OCI-LY1 (cell line): ENCODE measurements around the gene LZTR1.

ENCODE experiments used
- H2AFZ ChIP-seq: fragments of 200-600 bp; sonication (generic), shearing (Covaris generic); 2 replicates; pipeline ENCODE4 v1.6.0; 2014; ENCODE audit warnings: antibody characterized with exemption, mild to moderate bottlenecking, low read length
- H3F3A ChIP-seq: fragments of 200-600 bp; sonication (generic), shearing (Covaris generic); 2 replicates; pipeline ENCODE4 v1.6.0; 2014; ENCODE audit warnings: mild to moderate bottlenecking, antibody characterized with exemption, low read length, moderate library complexity; ENCODE audit not compliant: insufficient read depth
- H3K27ac ChIP-seq: fragments of 200-600 bp; sonication (generic); 2 replicates; pipeline ENCODE4 v1.5.1; 2014; ENCODE audit warnings: low read length, mixed run types, mild to moderate bottlenecking, low read depth; ENCODE audit not compliant: poor library complexity, severe bottlenecking
- H3K27me3 ChIP-seq: fragments of 200-600 bp; sonication (generic); 2 replicates; pipeline ENCODE4 v1.6.0; 2014; ENCODE audit warnings: antibody characterized with exemption, mild to moderate bottlenecking, low read length, moderate library complexity; ENCODE audit not compliant: insufficient read depth
- H3K36me3 ChIP-seq: fragments of 200-600 bp; sonication (generic); 2 replicates; pipeline ENCODE4 v1.6.1; 2014; ENCODE audit warnings: mild to moderate bottlenecking, antibody characterized with exemption, low read length, moderate library complexity, mixed read lengths; ENCODE audit not compliant: insufficient read depth
- H3K4me1 ChIP-seq: fragments of 200-600 bp; sonication (generic); 2 replicates; pipeline ENCODE4 v1.5.1; 2014; ENCODE audit warnings: mild to moderate bottlenecking, low read length, moderate library complexity; ENCODE audit not compliant: insufficient read depth, severe bottlenecking
- H3K4me2 ChIP-seq: fragments of 200-600 bp; sonication (generic), shearing (Covaris generic); 2 replicates; pipeline ENCODE4 v1.6.1; 2014; ENCODE audit warnings: low read length
- H3K4me3 ChIP-seq: fragments of 200-600 bp; sonication (generic); 2 replicates; pipeline ENCODE4 v1.5.1; 2014; ENCODE audit warnings: low read length, low read depth, mild to moderate bottlenecking, mixed read lengths; ENCODE audit not compliant: poor library complexity, severe bottlenecking
- H3K79me2 ChIP-seq: fragments of 200-600 bp; shearing (Covaris generic); 2 replicates; pipeline ENCODE4 v1.6.1; 2016; ENCODE audit warnings: mixed run types, low read length, mixed read lengths; ENCODE audit not compliant: insufficient read depth
- H3K9ac ChIP-seq: fragments of 200-600 bp; sonication (generic), shearing (Covaris generic); 2 replicates; pipeline ENCODE4 v1.6.1; 2014; ENCODE audit warnings: mild to moderate bottlenecking, low read length, mixed read lengths
- H3K9me2 ChIP-seq: fragments of 200-600 bp; sonication (generic), shearing (Covaris generic); 2 replicates; pipeline ENCODE4 v1.6.1; 2014; ENCODE audit warnings: low read depth, mild to moderate bottlenecking, low read length, mixed read lengths
- H3K9me3 ChIP-seq: fragments of 200-600 bp; shearing (Covaris generic); 2 replicates; pipeline ENCODE4 v1.6.1; 2014; ENCODE audit warnings: low read length, mixed read lengths
- H4K20me1 ChIP-seq: fragments of 200-600 bp; sonication (generic), shearing (Covaris generic); 2 replicates; pipeline ENCODE4 v1.6.0; 2016; ENCODE audit warnings: mild to moderate bottlenecking, low read length; ENCODE audit not compliant: insufficient read depth
- CTCF ChIP-seq: fragments of 200-600 bp; sonication (generic), shearing (Covaris generic); IDR thresholded peaks from 2 replicates; pipeline ENCODE4 v1.5.1; 2017; ENCODE audit warnings: mild to moderate bottlenecking, antibody characterized with exemption, low read length, moderate library complexity, mixed read lengths
- EZH2 ChIP-seq: fragments of 200-600 bp; sonication (generic), shearing (Covaris generic); IDR thresholded peaks from 2 replicates; pipeline ENCODE4 v1.8.0; 2017; ENCODE audit warnings: borderline replicate concordance, mixed run types, mild to moderate bottlenecking, antibody characterized with exemption, low read length, moderate library complexity, mixed read lengths

The LZTR1 gene

GRCh38 chr22:20957102-20957682 is 24.9 kb upstream of the LZTR1 start:
- Histone ChIP-seq H2AFZ (no peak overlapping the region), H4K20me1 (peaks cover 5% of the 10 kb centered on the region; the same call in 1 of the 2 replicates), H3K4me1 (no peaks in the 10 kb centered on the region), H3K9me2 (no peaks in the 10 kb centered on the region), H3K4me2 (peak overlapping the region; percentile 42; the same call in 1 of the 2 replicates), H3K27ac (no peak overlapping the region), H3K36me3 (peaks cover 21% of the 10 kb centered on the region), H3K4me3 (peak overlapping the region; percentile 34), H3K9ac (no peak overlapping the region), H3K79me2 (no peaks in the 10 kb centered on the region), H3K9me3 (no peaks in the 10 kb centered on the region), H3F3A (no peaks in the 10 kb centered on the region), H3K27me3 (0 out of 2 replicates have a peak, but pooled peaks cover 4% of the 10 kb centered on the region)
- TF ChIP-seq CTCF (no peak), EZH2 (no peak)

GRCh38 chr22:20957683-20958431 is 24.2 kb upstream of the LZTR1 start:
- Histone ChIP-seq H4K20me1 (peaks cover 5% of the 10 kb centered on the region; the same call in 1 of the 2 replicates), H3K27ac (no peak overlapping the region), H3K9me2 (no peaks in the 10 kb centered on the region), H3K79me2 (no peaks in the 10 kb centered on the region), H3K36me3 (peaks cover 14% of the 10 kb centered on the region), H3K9me3 (no peaks in the 10 kb centered on the region), H3K4me2 (peak overlapping the region; percentile 42; the same call in 1 of the 2 replicates), H3F3A (no peaks in the 10 kb centered on the region), H2AFZ (no peak overlapping the region), H3K4me3 (peak overlapping the region; percentile 34), H3K4me1 (no peaks in the 10 kb centered on the region), H3K9ac (no peak overlapping the region), H3K27me3 (0 out of 2 replicates have a peak, but pooled peaks cover 4% of the 10 kb centered on the region)
- no peak for TF ChIP-seq CTCF

GRCh38 chr22:20959578-20960461 is 22.3 kb upstream of the LZTR1 start:
- H3K4me2 ChIP-seq = no peak overlapping the region
- H3K36me3 ChIP-seq = no peaks in the 10 kb centered on the region
- TF ChIP-seq CTCF (no peak), EZH2 (no peak)
- 0 out of 2 replicates have a peak, but pooled peaks cover 14% of the 10 kb centered on the region for H3K27me3 ChIP-seq
- H3K4me3 ChIP-seq = no peak overlapping the region
- no peak overlapping the region for H3K9ac ChIP-seq
- H3K79me2 ChIP-seq = no peaks in the 10 kb centered on the region
- no peaks in the 10 kb centered on the region for H4K20me1 ChIP-seq
- no peaks in the 10 kb centered on the region for H3F3A ChIP-seq
- H3K4me1 ChIP-seq = no peaks in the 10 kb centered on the region
- no peak overlapping the region for H2AFZ ChIP-seq
- no peak overlapping the region for H3K27ac ChIP-seq
- H3K9me3 ChIP-seq = no peaks in the 10 kb centered on the region
- no peaks in the 10 kb centered on the region for H3K9me2 ChIP-seq
